GM23338 (cell line): ENCODE results near the gene KLHL1. TPM values are rescaled to one million over a fixed set of nuclear protein-coding genes. Genes with fewer than 3 reads are reported as not detected.
A peak's percentile ranks its signal among the peaks of the same experiment; 100 is the strongest.

Experiments used
- ATAC-seq: fragments of 200-7000 bp; cut with Tn5 transposase; 3 replicates; pipeline ENCODE4 v1.9.1; 2020
- DNase-seq: peaks from one replicate; pipeline ENCODE4 v3.0.0-alpha.2; 2015; ENCODE audit warnings: low spot score
- H2AFZ ChIP-seq: fragments of 200-600 bp; sonication (generic); 2 replicates; pipeline ENCODE4 v1.8.0; 2016; ENCODE audit warnings: antibody characterized with exemption, mild to moderate bottlenecking, moderate library complexity
- H3F3A ChIP-seq: fragments of 200-600 bp; sonication (generic); replicated peaks from 2 replicates; pipeline ENCODE4 v1.8.0; 2017; ENCODE audit warnings: antibody characterized with exemption, mixed run types, low read depth
- H3K27ac ChIP-seq: fragments of 200-600 bp; sonication (generic); 2 replicates; pipeline ENCODE4 v1.6.1; 2016; ENCODE audit warnings: low read depth
- H3K27me3 ChIP-seq: fragments of 200-600 bp; sonication (generic); 2 replicates; pipeline ENCODE4 v1.8.0; 2016; ENCODE audit warnings: mild to moderate bottlenecking, mixed run types, moderate library complexity; ENCODE audit not compliant: insufficient read depth
- H3K36me3 ChIP-seq: fragments of 200-600 bp; sonication (generic); 2 replicates; pipeline ENCODE4 v1.8.0; 2016; ENCODE audit warnings: mild to moderate bottlenecking; ENCODE audit not compliant: insufficient read depth
- H3K4me1 ChIP-seq: fragments of 200-600 bp; sonication (generic); 2 replicates; pipeline ENCODE4 v1.8.0; 2016; ENCODE audit warnings: mild to moderate bottlenecking, moderate library complexity; ENCODE audit not compliant: insufficient read depth
- H3K4me2 ChIP-seq: fragments of 200-600 bp; sonication (generic); 2 replicates; pipeline ENCODE4 v1.7.1; 2017; ENCODE audit warnings: mixed run types
- H3K4me3 ChIP-seq: fragments of 200-600 bp; sonication (generic); 2 replicates; pipeline ENCODE4 v1.6.1; 2016; ENCODE audit warnings: mixed run types
- H3K79me2 ChIP-seq: fragments of 200-600 bp; sonication (generic); replicated peaks from 2 replicates; pipeline ENCODE4 v1.8.0; 2017; ENCODE audit warnings: mild to moderate bottlenecking; ENCODE audit not compliant: insufficient read depth
- H3K9me2 ChIP-seq: fragments of 200-600 bp; sonication (generic); 2 replicates; pipeline ENCODE4 v1.8.0; 2017; ENCODE audit not compliant: insufficient read depth
- H4K20me1 ChIP-seq: fragments of 200-600 bp; sonication (generic); replicated peaks from 2 replicates; pipeline ENCODE4 v1.8.0; 2017; ENCODE audit warnings: mild to moderate bottlenecking; ENCODE audit not compliant: insufficient read depth
- H3K27ac Mint-ChIP-seq: 2 replicates; pipeline ENCODE4 v1.8.0; 2020; ENCODE audit warnings: inconsistent platforms, mild to moderate bottlenecking, moderate library complexity, mixed read lengths
- H3K27me3 Mint-ChIP-seq: 3 replicates; pipeline ENCODE4 v1.8.0; 2022; ENCODE audit warnings: low read depth, mild to moderate bottlenecking, moderate library complexity, mixed read lengths, inconsistent platforms; ENCODE audit not compliant: insufficient read depth, poor library complexity
- H3K36me3 Mint-ChIP-seq: 3 replicates; pipeline ENCODE4 v1.8.0; 2021; ENCODE audit warnings: low read depth, mild to moderate bottlenecking, inconsistent platforms, moderate library complexity, mixed read lengths
- H3K4me1 Mint-ChIP-seq: 3 replicates; pipeline ENCODE4 v1.8.0; 2020; ENCODE audit warnings: mild to moderate bottlenecking, inconsistent platforms, mixed read lengths
- H3K4me3 Mint-ChIP-seq: 3 replicates; pipeline ENCODE4 v1.8.0; 2021; ENCODE audit warnings: moderate library complexity, mild to moderate bottlenecking, inconsistent platforms, mixed read lengths
- H3K9me3 Mint-ChIP-seq: 3 replicates; pipeline ENCODE4 v1.8.0; 2020; ENCODE audit warnings: moderate library complexity, mild to moderate bottlenecking, inconsistent platforms, mixed read lengths
- CREB1 ChIP-seq: fragments of 250-450 bp; sonication (Bioruptor Pico); IDR thresholded peaks from 2 replicates; pipeline ENCODE4 v1.5.0; 2020; ENCODE audit warnings: low read depth, mild to moderate bottlenecking, moderate library complexity
- CTCF ChIP-seq, 2 experiments: fragments of 200-600 bp in 1 of 2; sonication (generic) in 1 of 2; conservative IDR thresholded peaks; 2 replicates each; pipeline versions ENCODE4 v1.5.1 to v1.6.1; 2016 to 2017; ENCODE audit warnings: antibody characterized with exemption in 2 of 2, low read depth in 2 of 2, mild to moderate bottlenecking in 2 of 2, moderate library complexity in 1 of 2
- ETS1 ChIP-seq: IDR thresholded peaks from 2 replicates; pipeline ENCODE4 v1.6.1; 2016; ENCODE audit warnings: antibody characterized with exemption
- EZH2 ChIP-seq: fragments of 200-600 bp; sonication (generic); IDR thresholded peaks from one replicate; pipeline ENCODE4 v1.8.0; 2017; ENCODE audit warnings: antibody characterized with exemption, mild to moderate bottlenecking, low read depth; ENCODE audit not compliant: unreplicated experiment
- EZH2phosphoT487 ChIP-seq: fragments of 200-600 bp; sonication (generic); IDR thresholded peaks from one replicate; pipeline ENCODE4 v1.8.1; 2018; ENCODE audit warnings: antibody characterized with exemption; ENCODE audit not compliant: unreplicated experiment
- JUNB ChIP-seq: IDR thresholded peaks from one replicate; pipeline ENCODE4 v1.6.1; 2016; ENCODE audit warnings: antibody characterized with exemption; ENCODE audit not compliant: unreplicated experiment
- NANOG ChIP-seq: IDR thresholded peaks from 2 replicates; pipeline ENCODE4 v1.6.1; 2016; ENCODE audit warnings: antibody characterized with exemption, borderline replicate concordance
- POLR2AphosphoS5 ChIP-seq: IDR thresholded peaks from 2 replicates; pipeline ENCODE4 v1.6.1; 2016; ENCODE audit warnings: antibody characterized with exemption, low read depth
- REST ChIP-seq: IDR thresholded peaks from one replicate; pipeline ENCODE4 v1.6.1; 2018; ENCODE audit warnings: antibody characterized with exemption; ENCODE audit not compliant: unreplicated experiment
- STAT1 ChIP-seq: IDR thresholded peaks from one replicate; pipeline ENCODE4 v1.6.1; 2016; ENCODE audit warnings: antibody characterized with exemption; ENCODE audit not compliant: unreplicated experiment
- ZNF114 ChIP-seq: fragments of 250-450 bp; sonication (Bioruptor Pico); IDR thresholded peaks from 2 replicates; pipeline ENCODE4 v1.5.0; 2020; ENCODE audit warnings: mild to moderate bottlenecking, moderate library complexity
- ZNF331 ChIP-seq: fragments of 250-450 bp; sonication (Bioruptor Pico); IDR thresholded peaks from 2 replicates; pipeline ENCODE4 v1.5.0; 2020; ENCODE audit warnings: low read depth, mild to moderate bottlenecking, moderate library complexity
- ZNF462 ChIP-seq: fragments of 250-450 bp; sonication (Bioruptor Pico); IDR thresholded peaks from 2 replicates; pipeline ENCODE4 v1.5.0; 2020; ENCODE audit warnings: mild to moderate bottlenecking, moderate library complexity
- polyA plus RNA-seq: library from polyadenylated mRNA; unstranded; fragments of >200 nt; fragmentation: Nextera tagmentation; extraction: Ambion mirVana; gene quantifications from 2 replicates; pipeline ENCODE4 v1.2.1, GENCODE V29; 2016
- total RNA-seq: library from RNA; depleted of rRNA; stranded (reverse); fragments of >200 nt; shearing (Covaris generic); gene quantifications from 2 replicates; pipeline ENCODE4 v1.2.3, GENCODE V29; 2014

KLHL1 gene
- total and polyA plus RNA-seq, 2 experiments from 2014 or later, result not detected

- ATAC-seq (no peak), DNase-seq (no peak)
- H3K4me1 ChIP-seq, result no peaks in the 10 kb centered on the region
- no peaks in the 10 kb centered on the region for H4K20me1 ChIP-seq
- Mint-ChIP-seq H3K4me3 (no peak overlapping the region), H3K36me3 (no peaks in the 10 kb centered on the region), H3K9me3 (no peaks in the 10 kb centered on the region), H3K27ac (no peak overlapping the region), H3K27me3 (no peaks in the 10 kb centered on the region), H3K4me1 (no peaks in the 10 kb centered on the region)
- peaks cover 3% of the 10 kb centered on the region; the same call in 1 of the 2 replicates for H3K9me2 ChIP-seq
- H3K27me3 ChIP-seq, result no peaks in the 10 kb centered on the region
- no peak overlapping the region for H3K4me2 ChIP-seq
- TF ChIP-seq POLR2AphosphoS5 (no peak), EZH2phosphoT487 (no peak), ZNF462 (CRISPR knock-in tag) (no peak), NANOG (no peak), CTCF (conservative IDR thresholded peaks at IDR 0.05; ENCODE audit: low read depth in 2 of 2) (no peak), JUNB (no peak), ETS1 (no peak), REST (no peak), EZH2 (no peak), CREB1 (CRISPR knock-in tag) (no peak), ZNF114 (CRISPR knock-in tag) (no peak), ZNF331 (no peak), STAT1 (no peak)
- no peaks in the 10 kb centered on the region for H3F3A ChIP-seq
- no peak overlapping the region for H3K4me3 ChIP-seq
- no peaks in the 10 kb centered on the region for H3K36me3 ChIP-seq
- no peaks in the 10 kb centered on the region for H3K79me2 ChIP-seq
- H3K27ac ChIP-seq, result no peak overlapping the region
- H2AFZ ChIP-seq, result peak overlapping the region; percentile 70; the same call in 1 of the 2 replicates
Observed at GRCh38 chr13:69755101-69755500, 353.2 kb downstream of the KLHL1 start.
